Measurements from ENCODE around the gene RASA4B.
A peak's percentile ranks its signal among the peaks of the same experiment; 100 is the strongest.

Gene RASA4B

DNA sequence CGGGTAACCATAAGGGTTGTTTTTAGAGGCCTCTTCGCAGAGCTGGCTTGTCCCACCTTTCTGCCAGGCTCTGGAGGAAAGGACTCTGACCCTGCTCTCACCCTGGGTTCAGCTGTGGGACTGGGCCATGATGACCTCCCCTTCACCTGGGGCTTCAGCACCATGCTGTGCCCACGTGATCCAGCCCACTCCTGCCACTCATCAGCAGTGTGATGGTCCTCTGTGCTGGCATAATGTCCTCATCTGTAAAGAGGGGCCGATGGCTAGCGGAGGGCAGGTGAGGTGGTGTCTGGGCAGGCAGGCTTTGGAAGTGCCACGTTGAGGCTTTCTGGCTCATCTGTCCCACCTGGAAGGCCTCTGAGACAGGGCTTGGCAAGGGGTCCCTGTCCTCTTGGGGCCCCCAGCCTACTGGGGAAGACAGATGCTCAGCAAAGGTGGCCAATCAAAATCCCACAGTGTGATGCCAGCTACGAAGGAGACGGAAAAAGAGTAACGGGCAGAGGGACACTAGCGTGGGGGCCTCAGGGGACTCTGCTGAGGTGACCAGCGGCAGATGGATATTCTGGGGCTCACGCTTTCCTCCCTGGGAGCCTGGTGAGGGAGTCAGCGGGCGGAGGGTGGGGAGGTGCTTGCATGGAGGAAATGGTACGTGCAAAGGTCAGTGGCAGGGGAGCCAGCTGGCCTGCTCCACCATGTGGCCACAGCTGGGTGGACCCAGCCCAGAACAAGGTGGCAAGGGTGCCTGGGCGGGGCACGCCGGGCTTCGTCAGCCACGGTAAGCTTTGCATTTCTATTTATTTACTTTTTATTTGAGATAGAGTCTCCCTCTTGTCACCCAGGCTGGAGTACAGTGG lies 47.4 kb downstream of the RASA4B start:
- Histone ChIP-seq H3K4me3 (ENCODE audit: low read length) (no peak overlapping the region), H3K4me1 (ENCODE audit: control insufficient read depth, insufficient read depth, low read length) (peaks cover 6% of the 10 kb centered on the region), H3K9me3 (ENCODE audit: control insufficient read depth, low read length) (no peaks in the 10 kb centered on the region), H3K36me3 (ENCODE audit: control insufficient read depth, insufficient read depth, low read length, severe bottlenecking) (peaks cover 9% of the 10 kb centered on the region), H3K27me3 (replicated peaks; ENCODE audit: control insufficient read depth, insufficient read depth, low read length) (no peaks in the 10 kb centered on the region), H3K9ac (ENCODE audit: low read length) (no peak overlapping the region)
- no peak for DNase-seq (ENCODE audit: low read depth)

DNA sequence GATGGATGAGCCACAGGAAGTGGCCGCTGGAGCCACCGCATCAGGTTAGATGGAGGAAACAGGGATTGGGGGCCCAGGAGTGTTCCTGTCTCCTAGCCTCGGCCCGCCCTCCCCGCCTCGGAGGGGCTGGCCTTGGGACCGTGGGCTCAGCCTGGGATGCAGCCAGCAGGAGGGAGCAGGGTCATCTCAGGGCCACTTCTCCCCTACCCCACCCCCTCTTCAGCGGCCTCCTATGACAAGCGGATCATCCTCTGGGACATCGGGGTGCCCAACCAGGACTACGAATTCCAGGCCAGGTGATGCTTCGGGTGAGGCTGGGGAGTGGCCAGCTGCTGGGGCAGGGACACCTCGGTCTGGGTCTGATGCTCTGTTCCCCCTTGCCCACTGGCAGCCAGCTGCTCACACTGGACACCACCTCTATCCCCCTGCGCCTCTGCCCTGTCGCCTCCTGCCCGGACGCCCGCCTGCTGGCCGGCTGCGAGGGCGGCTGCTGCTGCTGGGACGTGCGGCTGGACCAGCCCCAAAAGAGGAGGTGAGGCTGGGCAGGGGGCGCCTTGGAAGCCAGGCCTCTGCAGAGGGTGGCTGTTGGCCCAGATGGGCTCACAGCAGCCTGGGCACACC lies 48.1 kb downstream of the RASA4B start:
- peaks cover 9% of the 10 kb centered on the region for H3K36me3 ChIP-seq (ENCODE audit: control insufficient read depth, insufficient read depth, low read length, severe bottlenecking)
- H3K9ac ChIP-seq (ENCODE audit: low read length) = no peak overlapping the region
- peaks cover 6% of the 10 kb centered on the region for H3K4me1 ChIP-seq (ENCODE audit: control insufficient read depth, insufficient read depth, low read length)
- DNase-seq (ENCODE audit: low read depth) = no peak
- H3K27me3 ChIP-seq (replicated peaks; ENCODE audit: control insufficient read depth, insufficient read depth, low read length) = no peaks in the 10 kb centered on the region
- H3K4me3 ChIP-seq (ENCODE audit: low read length) = no peak overlapping the region
- H3K9me3 ChIP-seq (ENCODE audit: control insufficient read depth, low read length) = no peaks in the 10 kb centered on the region

- peaks cover 13% of the 10 kb centered on the region for H3K4me1 ChIP-seq (ENCODE audit: control insufficient read depth, insufficient read depth, low read length)
- no peak for DNase-seq (ENCODE audit: low read depth)
- H3K4me3 ChIP-seq (ENCODE audit: low read length) = no peak overlapping the region
- H3K9me3 ChIP-seq (ENCODE audit: control insufficient read depth, low read length) = no peaks in the 10 kb centered on the region
- H3K9ac ChIP-seq (ENCODE audit: low read length) = no peak overlapping the region
- H3K36me3 ChIP-seq (ENCODE audit: control insufficient read depth, insufficient read depth, low read length, severe bottlenecking) = peaks cover 9% of the 10 kb centered on the region
- no peaks in the 10 kb centered on the region for H3K27me3 ChIP-seq (replicated peaks; ENCODE audit: control insufficient read depth, insufficient read depth, low read length)
These were observed 48.9 kb downstream of the RASA4B start for GRCh38 chr7:102468478-102469350.

DNA sequence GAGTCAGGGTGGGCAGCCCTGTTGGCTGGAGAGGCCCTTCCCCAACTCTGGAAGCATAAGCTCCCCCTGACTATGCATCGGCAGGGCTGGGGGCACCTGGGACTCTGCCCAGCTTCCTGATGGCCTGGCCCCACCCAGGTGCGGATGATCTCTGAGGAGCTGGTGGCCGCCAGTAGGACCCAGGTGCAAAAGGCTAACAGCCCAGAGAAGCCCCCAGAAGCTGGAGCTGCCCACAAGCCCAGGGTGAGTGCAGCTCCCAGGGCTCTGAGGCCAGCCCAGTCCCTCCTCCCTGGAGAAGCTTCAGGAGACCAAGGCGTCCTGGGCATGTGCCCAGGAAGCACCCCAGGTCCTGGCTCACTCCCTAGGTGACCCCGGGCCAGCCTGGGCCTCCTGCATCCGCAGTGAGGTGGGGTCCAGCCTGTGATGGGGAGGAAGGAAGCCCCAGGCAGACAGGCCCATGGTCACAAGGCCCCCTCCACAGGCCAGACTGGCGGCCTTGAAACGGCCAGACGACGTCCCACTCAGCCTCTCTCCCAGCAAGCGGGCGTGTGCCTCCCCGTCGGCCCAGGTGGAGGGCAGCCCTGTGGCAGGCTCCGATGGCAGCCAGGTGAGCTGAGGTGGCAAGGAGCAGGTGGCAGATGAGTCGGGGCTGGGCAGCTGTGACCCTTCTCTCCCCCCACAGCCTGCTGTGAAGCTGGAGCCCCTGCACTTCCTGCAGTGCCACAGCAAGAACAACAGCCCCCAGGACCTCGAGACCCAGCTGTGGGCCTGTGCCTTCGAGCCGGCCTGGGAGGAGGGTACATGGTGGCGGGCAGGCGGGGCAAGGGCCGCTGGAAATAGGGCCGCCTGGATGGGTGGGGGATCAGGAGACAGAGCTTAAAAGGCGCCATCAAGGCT lies 49.7 kb downstream of the RASA4B start:
- no peak for DNase-seq (ENCODE audit: low read depth)
- no peaks in the 10 kb centered on the region for H3K9me3 ChIP-seq (ENCODE audit: control insufficient read depth, low read length)
- no peak overlapping the region for H3K4me3 ChIP-seq (ENCODE audit: low read length)
- no peaks in the 10 kb centered on the region for H3K36me3 ChIP-seq (ENCODE audit: control insufficient read depth, insufficient read depth, low read length, severe bottlenecking)
- no peak overlapping the region for H3K9ac ChIP-seq (ENCODE audit: low read length)
- peaks cover 16% of the 10 kb centered on the region for H3K4me1 ChIP-seq (ENCODE audit: control insufficient read depth, insufficient read depth, low read length)
- H3K27me3 ChIP-seq (replicated peaks; ENCODE audit: control insufficient read depth, insufficient read depth, low read length) = no peaks in the 10 kb centered on the region

- H3K4me3 ChIP-seq (ENCODE audit: low read length) = peak overlapping the region; percentile 100
- no peaks in the 10 kb centered on the region for H3K9me3 ChIP-seq (ENCODE audit: control insufficient read depth, low read length)
- H3K9ac ChIP-seq (ENCODE audit: low read length) = peak overlapping the region; percentile 100
- DNase-seq (ENCODE audit: low read depth) = no peak
- H3K36me3 ChIP-seq (ENCODE audit: control insufficient read depth, insufficient read depth, low read length, severe bottlenecking) = no peaks in the 10 kb centered on the region
- peaks cover 16% of the 10 kb centered on the region for H3K4me1 ChIP-seq (ENCODE audit: control insufficient read depth, insufficient read depth, low read length)
- no peaks in the 10 kb centered on the region for H3K27me3 ChIP-seq (replicated peaks; ENCODE audit: control insufficient read depth, insufficient read depth, low read length)
These were observed 51.5 kb downstream of the RASA4B start for GRCh38 chr7:102466097-102466496.

DNA sequence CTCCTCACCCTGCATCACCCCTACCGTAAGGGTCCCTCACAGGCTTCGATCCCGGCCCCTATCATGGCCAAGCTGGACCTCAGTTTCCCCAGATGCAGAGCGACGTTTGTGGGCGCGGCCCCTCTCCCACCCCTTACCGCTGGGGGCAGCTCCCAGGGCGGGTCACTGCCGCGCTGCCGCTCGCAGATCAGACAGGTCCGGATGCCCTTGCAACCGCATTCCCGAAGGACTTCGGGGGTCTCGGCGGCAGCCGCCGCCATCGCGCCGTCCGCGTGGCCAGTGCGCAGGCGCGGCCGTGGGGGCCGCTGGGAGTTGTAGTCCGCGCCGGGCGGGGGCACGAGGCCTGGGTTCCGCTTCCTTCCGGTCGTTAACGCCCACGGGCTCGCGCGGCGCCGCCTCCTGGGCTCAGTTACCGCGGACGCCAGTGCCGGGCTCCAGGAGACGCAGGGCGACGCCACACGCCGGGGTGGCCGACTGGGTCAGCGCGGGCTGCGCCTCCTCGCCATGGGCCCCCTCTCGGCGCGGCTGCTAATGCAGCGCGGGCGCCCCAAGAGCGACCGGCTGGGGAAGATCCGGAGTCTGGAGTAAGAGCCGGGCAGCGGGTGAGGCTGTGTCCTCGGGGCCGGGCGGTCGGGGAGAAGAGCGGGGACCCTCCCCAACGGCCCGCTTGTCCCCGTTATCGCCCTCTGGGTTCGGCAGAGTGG lies 52.8 kb downstream of the RASA4B start, which contains the start of the genes ALKBH4 and LRWD1:
TSS of gene ALKBH4 (minus strand) at position 287 of the 704 bp plus-strand sequence. CDS start at position 260, 27 bp downstream.
TSS of gene LRWD1 (plus strand) at position 408 of the 704 bp plus-strand sequence. CDS start at position 505, 97 bp downstream.
- Histone ChIP-seq H3K4me3 (ENCODE audit: low read length) (peak within 1 kb of the TSS; percentile 100), H3K27me3 (replicated peaks; ENCODE audit: control insufficient read depth, insufficient read depth, low read length) (no peaks in the 10 kb centered on the region), H3K9ac (ENCODE audit: low read length) (peak within 1 kb of the TSS; percentile 100), H3K9me3 (ENCODE audit: control insufficient read depth, low read length) (no peaks in the 10 kb centered on the region), H3K4me1 (ENCODE audit: control insufficient read depth, insufficient read depth, low read length) (peaks cover 16% of the 10 kb centered on the region), H3K36me3 (ENCODE audit: control insufficient read depth, insufficient read depth, low read length, severe bottlenecking) (no peaks in the 10 kb centered on the region)
- peak; percentile 97 for DNase-seq (ENCODE audit: low read depth)

- DNase-seq (ENCODE audit: low read depth) = peak; percentile 41
- peak overlapping the region; percentile 100 for H3K4me3 ChIP-seq (ENCODE audit: low read length)
- no peaks in the 10 kb centered on the region for H3K9me3 ChIP-seq (ENCODE audit: control insufficient read depth, low read length)
- peaks cover 5% of the 10 kb centered on the region for H3K36me3 ChIP-seq (ENCODE audit: control insufficient read depth, insufficient read depth, low read length, severe bottlenecking)
- peak overlapping the region; percentile 100 for H3K9ac ChIP-seq (ENCODE audit: low read length)
- no peaks in the 10 kb centered on the region for H3K27me3 ChIP-seq (replicated peaks; ENCODE audit: control insufficient read depth, insufficient read depth, low read length)
- H3K4me1 ChIP-seq (ENCODE audit: control insufficient read depth, insufficient read depth, low read length) = peaks cover 16% of the 10 kb centered on the region
These were observed 53.6 kb downstream of the RASA4B start for GRCh38 chr7:102463841-102464576.

DNA sequence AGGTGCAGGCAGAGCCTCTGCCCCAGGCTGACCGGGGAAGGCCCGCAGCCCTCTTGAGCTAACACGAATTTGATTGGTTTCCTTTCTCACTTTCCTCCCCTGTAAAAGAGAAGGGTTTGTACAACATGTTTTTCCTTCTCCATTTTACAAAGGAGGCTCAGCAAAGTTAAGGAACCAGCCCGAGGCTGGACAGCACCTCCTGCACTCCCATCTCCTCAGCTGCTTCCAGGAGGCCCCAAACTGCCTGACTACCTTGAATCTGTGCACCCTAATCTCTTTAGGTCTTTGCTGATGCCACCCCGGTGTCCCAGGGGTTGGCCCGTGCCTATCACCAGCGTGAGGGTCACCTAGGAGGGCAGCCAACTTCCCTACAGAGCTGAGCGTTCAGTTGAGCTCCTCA lies 57.1 kb downstream of the RASA4B start:
- Histone ChIP-seq H3K4me1 (ENCODE audit: control insufficient read depth, insufficient read depth, low read length) (peaks cover 10% of the 10 kb centered on the region), H3K9ac (ENCODE audit: low read length) (no peak overlapping the region)
- DNase-seq (ENCODE audit: low read depth) = no peak

GRCh38 chr7:102459221-102459844 lies 58.2 kb downstream of the RASA4B start:
- Histone ChIP-seq H3K9me3 (ENCODE audit: control insufficient read depth, low read length) (no peaks in the 10 kb centered on the region), H3K36me3 (ENCODE audit: control insufficient read depth, insufficient read depth, low read length, severe bottlenecking) (peaks cover 28% of the 10 kb centered on the region), H3K27me3 (replicated peaks; ENCODE audit: control insufficient read depth, insufficient read depth, low read length) (no peaks in the 10 kb centered on the region), H3K9ac (ENCODE audit: low read length) (no peak overlapping the region), H3K4me1 (ENCODE audit: control insufficient read depth, insufficient read depth, low read length) (peaks cover 9% of the 10 kb centered on the region), H3K4me3 (ENCODE audit: low read length) (no peak overlapping the region)
- DNase-seq (ENCODE audit: low read depth) = no peak

More for the DNA sequence above, 57.1 kb downstream of the RASA4B start:
- Histone ChIP-seq H3K36me3 (ENCODE audit: control insufficient read depth, insufficient read depth, low read length, severe bottlenecking) (peaks cover 28% of the 10 kb centered on the region), H3K4me3 (ENCODE audit: low read length) (no peak overlapping the region), H3K9me3 (ENCODE audit: control insufficient read depth, low read length) (no peaks in the 10 kb centered on the region), H3K27me3 (replicated peaks; ENCODE audit: control insufficient read depth, insufficient read depth, low read length) (no peaks in the 10 kb centered on the region)
